ENCODE data around the gene MPP4. TPM values are rescaled to one million over a fixed set of nuclear protein-coding genes. Genes with fewer than 3 reads are reported as not detected.
A peak's percentile ranks its signal among the peaks of the same experiment; 100 is the strongest.

MPP4 gene
- polyA plus RNA-seq (2011; rRNA removed) (3.8 and 5.9 TPM in 2 replicates), polyA minus RNA-seq (2011; rRNA and poly(A)+ RNA removed) (3.4 and 7.2 TPM in 2 replicates)

- Histone ChIP-seq H3K36me3 (ENCODE audit: control insufficient read depth, insufficient read depth, low read length) (no peaks in the 10 kb centered on the region; the same call in 1 of the 2 replicates), H3K4me3 (ENCODE audit: low read depth, low read length) (no peak within 1 kb of the TSS; the same call in 1 of the 2 replicates), H3K27me3 (ENCODE audit: control insufficient read depth, insufficient read depth, low read length) (no peaks in the 10 kb centered on the region)
- ChIA-PET CTCF (interaction anchor here (0.6 to 1.6 kb wide), 6 partner anchors 9 to 805 kb away, joined by 3 to 5 read pairs (median 4); no protein-coding TSS in a partner anchor), POLR2A (no interaction called here)
- DNase-seq (ENCODE audit: low read depth), result peak; percentile 79
- TF ChIP-seq CTCF (IDR thresholded peaks at IDR 0.05; ENCODE audit: insufficient read depth, low read depth, low read length), result no peak
Observed at GRCh38 chr2:201698588-201699226, at the start of gene MPP4. TSS of gene MPP4 (minus strand) at chr2:201698644. CDS start at chr2:201693954, 4,690 bp downstream.

GRCh38 chr2:201746551-201746950, 48.1 kb upstream of the MPP4 start:
- DNase-seq (ENCODE audit: low read depth), result no peak
- Histone ChIP-seq H3K27me3 (ENCODE audit: control insufficient read depth, insufficient read depth, low read length) (no peaks in the 10 kb centered on the region), H3K36me3 (ENCODE audit: control insufficient read depth, insufficient read depth, low read length) (peaks cover 2% of the 10 kb centered on the region), H3K4me3 (ENCODE audit: low read depth, low read length) (no peak overlapping the region)
- ChIA-PET CTCF (no interaction called here), POLR2A (no interaction called here)
- TF ChIP-seq CTCF (IDR thresholded peaks at IDR 0.05; ENCODE audit: insufficient read depth, low read depth, low read length), result no peak

GRCh38 chr2:201735486-201735885, 37.0 kb upstream of the MPP4 start:
- TF ChIP-seq CTCF (IDR thresholded peaks at IDR 0.05; ENCODE audit: insufficient read depth, low read depth, low read length), result no peak
- ChIA-PET CTCF (no interaction called here), POLR2A (no interaction called here)
- no peak for DNase-seq (ENCODE audit: low read depth)
- no peak overlapping the region for H3K4me3 ChIP-seq (ENCODE audit: low read depth, low read length)
- H3K27me3 ChIP-seq (ENCODE audit: control insufficient read depth, insufficient read depth, low read length), result no peaks in the 10 kb centered on the region
- H3K36me3 ChIP-seq (ENCODE audit: control insufficient read depth, insufficient read depth, low read length), result peaks cover 3% of the 10 kb centered on the region

GRCh38 chr2:201734111-201734510, 35.7 kb upstream of the MPP4 start:
- Histone ChIP-seq H3K36me3 (ENCODE audit: control insufficient read depth, insufficient read depth, low read length) (peaks cover 3% of the 10 kb centered on the region), H3K4me3 (ENCODE audit: low read depth, low read length) (no peak overlapping the region), H3K27me3 (ENCODE audit: control insufficient read depth, insufficient read depth, low read length) (no peaks in the 10 kb centered on the region)
- ChIA-PET CTCF (interaction anchor here (0.6 to 0.7 kb wide), 2 partner anchors 95 to 444 kb away, joined by 3 read pairs; no protein-coding TSS in a partner anchor), POLR2A (no interaction called here)
- TF ChIP-seq CTCF (IDR thresholded peaks at IDR 0.05; ENCODE audit: insufficient read depth, low read depth, low read length), result no peak
- no peak for DNase-seq (ENCODE audit: low read depth)

- CTCF ChIA-PET, result interaction anchor here (0.6 to 0.7 kb wide), 2 partner anchors 95 to 445 kb away, joined by 3 read pairs; no protein-coding TSS in a partner anchor
- no peaks in the 10 kb centered on the region for H3K27me3 ChIP-seq (ENCODE audit: control insufficient read depth, insufficient read depth, low read length)
- POLR2A ChIA-PET, result no interaction called here
- H3K36me3 ChIP-seq (ENCODE audit: control insufficient read depth, insufficient read depth, low read length), result peaks cover 3% of the 10 kb centered on the region
- no peak for DNase-seq (ENCODE audit: low read depth)
- no peak overlapping the region for H3K4me3 ChIP-seq (ENCODE audit: low read depth, low read length)
- no peak for TF ChIP-seq CTCF (IDR thresholded peaks at IDR 0.05; ENCODE audit: insufficient read depth, low read depth, low read length)
Observed at GRCh38 chr2:201733544-201733943, 35.1 kb upstream of the MPP4 start.
